Activated CD4-positive, CD25-positive, alpha-beta regulatory T cell treated with anti-CD3 and anti-CD28 coated beads, Interleukin-2, amount 50 U/mL, for 72 hours (primary cell): ENCODE data around the gene MZB1.
"Not testable (repeated sequence)": the region's sequence is repeated elsewhere in the genome, so short reads cannot be mapped to it uniquely, and the experiment has no call there.

Experiments used
- DNase-seq: peaks from one replicate; pipeline ENCODE4 v3.0.0; 2021

The MZB1 gene

GRCh38 chr5:139391570-139392323 is 2.0 kb upstream of the MZB1 start:
- DNase-seq: no peak

- no peak for DNase-seq
Measured at GRCh38 chr5:139390639-139391569, 1.2 kb upstream of the MZB1 start.

GRCh38 chr5:139388198-139388821 is 1.4 kb downstream of the MZB1 start:
- no peak for DNase-seq

- no peak for DNase-seq
Measured at GRCh38 chr5:139387611-139388197, 2.0 kb downstream of the MZB1 start.

- not testable (repeated sequence) for DNase-seq
Measured at GRCh38 chr5:139386956-139387355, 2.8 kb downstream of the MZB1 start.

GRCh38 chr5:139386050-139386438 is 3.7 kb downstream of the MZB1 start:
- DNase-seq: no peak

- DNase-seq: no peak
Measured at GRCh38 chr5:139385061-139386049, 4.4 kb downstream of the MZB1 start.

- DNase-seq: no peak
Measured at GRCh38 chr5:139384591-139385051, 5.1 kb downstream of the MZB1 start.

- no peak for DNase-seq
Measured at GRCh38 chr5:139383993-139384590, 5.6 kb downstream of the MZB1 start.

GRCh38 chr5:139383275-139383992 is 6.3 kb downstream of the MZB1 start, which contains the start of gene SLC23A1:
Gene SLC23A1 (minus strand): TSS chr5:139383297. CDS start chr5:139383253, 44 bp downstream.
- DNase-seq: peak; percentile 12

- DNase-seq: peak; percentile 16
Measured at GRCh38 chr5:139382807-139383206, 6.9 kb downstream of the MZB1 start.

GRCh38 chr5:139381837-139382761 is 7.6 kb downstream of the MZB1 start:
- no peak for DNase-seq

GRCh38 chr5:139379626-139380449 is 9.9 kb downstream of the MZB1 start:
- no peak for DNase-seq

GRCh38 chr5:139378941-139379361 is 10.8 kb downstream of the MZB1 start:
- DNase-seq: no peak

GRCh38 chr5:139378101-139378825 is 11.4 kb downstream of the MZB1 start:
- DNase-seq: no peak

- DNase-seq: no peak
Measured at GRCh38 chr5:139377226-139377625, 12.5 kb downstream of the MZB1 start.

GRCh38 chr5:139376364-139376763 is 13.3 kb downstream of the MZB1 start:
- DNase-seq: no peak

GRCh38 chr5:139374909-139375308 is 14.8 kb downstream of the MZB1 start:
- DNase-seq: no peak
